GM12878 (cell line): Measurements from ENCODE around the gene YES1. TPM values are rescaled to one million over a fixed set of nuclear protein-coding genes. Genes with fewer than 3 reads are reported as not detected.

Experiments used
- ATAC-seq: fragments of 200-7000 bp; cut with Tn5 transposase; 3 replicates; pipeline ENCODE4 v1.9.1; 2020; ENCODE audit warnings: mild to moderate bottlenecking, moderate library complexity
- BruUV-seq: library from RNA; stranded (reverse); fragments of 400-500 nt; replicated peaks from 2 replicates; lab custom pipeline; 2021; lab: Mats Ljungman, UMichigan
- CTCF ChIA-PET: fragments of 300-600 bp; sonication (Branson Sonifier 250); formaldehyde crosslinking; extraction: SDS; loops from one replicate; lab custom pipeline; 2021; ENCODE audit warnings: inconsistent platforms; lab: Yijun Ruan, JAX
- POLR2A ChIA-PET: fragments of 350-600 bp; formaldehyde crosslinking; extraction: SDS; loops from one replicate; lab custom pipeline; 2021; ENCODE audit warnings: inconsistent platforms; lab: Charles Lee
- RAD21 ChIA-PET: fragments of 300-600 bp; sonication (Branson Sonifier 250); formaldehyde crosslinking; loops from one replicate; lab custom pipeline; 2023; ENCODE audit warnings: antibody characterized with exemption; ENCODE audit not compliant: unreplicated experiment; lab: Charles Lee
- SMC1A ChIA-PET: fragments of 300-600 bp; sonication (Branson Sonifier 250); formaldehyde crosslinking; loops from one replicate; lab custom pipeline; 2023; ENCODE audit not compliant: unreplicated experiment, uncharacterized antibody; lab: Charles Lee
- DNase-seq: peaks from one replicate; pipeline ENCODE4 v3.0.0-alpha.2; 2011; ENCODE audit warnings: low read depth, low spot score
- FAIRE-seq: peaks from 3 replicates; lab custom pipeline; 2011; peaks lifted over from hg19 to GRCh38; lab: Jason Lieb, UNC
- H2AFZ ChIP-seq: 2 replicates; pipeline ENCODE4 v1.6.0; 2011; ENCODE audit warnings: low read depth, low read length, control low read depth; ENCODE audit not compliant: control insufficient read depth
- H3K27ac ChIP-seq: 2 replicates; pipeline ENCODE4 v1.5.1; 2011; ENCODE audit warnings: control low read depth; ENCODE audit not compliant: control insufficient read depth, insufficient read depth
- H3K27me3 ChIP-seq, 2 experiments: replicated peaks in 1 of 2; 2 replicates each; pipeline versions ENCODE4 v1.6.0 to v1.6.1; 2011; ENCODE audit warnings: low read length in 1 of 2; ENCODE audit not compliant: control insufficient read depth in 2 of 2, insufficient read depth in 2 of 2
- H3K36me3 ChIP-seq, 2 experiments: 2 replicates each; pipeline ENCODE4 v1.5.1; 2011; ENCODE audit warnings: low read length in 1 of 2; ENCODE audit not compliant: control insufficient read depth in 2 of 2, insufficient read depth in 2 of 2
- H3K4me1 ChIP-seq: 2 replicates; pipeline ENCODE4 v1.6.1; 2011; ENCODE audit warnings: mild to moderate bottlenecking, low read length, moderate library complexity, mixed read lengths; ENCODE audit not compliant: control insufficient read depth, insufficient read depth
- H3K4me2 ChIP-seq: 2 replicates; pipeline ENCODE4 v1.6.0; 2011; ENCODE audit warnings: control low read depth; ENCODE audit not compliant: control insufficient read depth, insufficient read depth
- H3K4me3 ChIP-seq: fragments of 200-600 bp; sonication (generic); 2 replicates; pipeline ENCODE4 v1.5.1; 2016
- H3K79me2 ChIP-seq: 2 replicates; pipeline ENCODE4 v1.6.0; 2011; ENCODE audit warnings: low read length; ENCODE audit not compliant: control insufficient read depth, insufficient read depth
- H3K9ac ChIP-seq: 2 replicates; pipeline ENCODE4 v1.8.0; 2011; ENCODE audit warnings: low read length, control low read depth, mixed read lengths; ENCODE audit not compliant: control insufficient read depth, insufficient read depth
- H3K9me3 ChIP-seq: replicated peaks from 3 replicates; pipeline ENCODE4 v1.5.1; 2011; ENCODE audit warnings: mild to moderate bottlenecking, low read length; ENCODE audit not compliant: control insufficient read depth, insufficient read depth
- H4K20me1 ChIP-seq: 2 replicates; pipeline ENCODE4 v1.6.0; 2011; ENCODE audit not compliant: control insufficient read depth, insufficient read depth
- JUND ChIP-seq: IDR thresholded peaks from 2 replicates; pipeline ENCODE4 v1.6.1; 2012; ENCODE audit warnings: low read depth, mild to moderate bottlenecking, low read length, improper control_type of control experiment, moderate library complexity
- KDM1A ChIP-seq: fragments of 200-600 bp; sonication (generic); IDR thresholded peaks from 2 replicates; pipeline ENCODE4 v1.6.1; 2016; ENCODE audit warnings: borderline replicate concordance
- MTA2 ChIP-seq: fragments of 450-650 bp; IDR thresholded peaks from 2 replicates; pipeline ENCODE4 v1.6.1; 2016; ENCODE audit warnings: low read depth, mild to moderate bottlenecking, moderate library complexity
- NR2C2 ChIP-seq: IDR thresholded peaks from 2 replicates; pipeline ENCODE4 v1.6.1; 2011; ENCODE audit warnings: borderline replicate concordance, low read depth; ENCODE audit not compliant: control insufficient read depth, insufficient read length
- POLR2A ChIP-seq: IDR thresholded peaks from 2 replicates; pipeline ENCODE4 v1.6.1; 2011; ENCODE audit warnings: low read depth, mild to moderate bottlenecking, low read length
- PRDM15 ChIP-seq: fragments of 450-650 bp; formaldehyde crosslinking; IDR thresholded peaks from 2 replicates; pipeline ENCODE4 v1.4.0; 2020; ENCODE audit warnings: mild to moderate bottlenecking, moderate library complexity
- SMAD1 ChIP-seq: fragments of 450-650 bp; IDR thresholded peaks from 2 replicates; pipeline ENCODE4 v1.6.1; 2018; ENCODE audit warnings: mild to moderate bottlenecking, low read depth; ENCODE audit not compliant: partially characterized antibody
- TCF12 ChIP-seq: IDR thresholded peaks from 2 replicates; pipeline ENCODE4 v1.6.1; 2011; ENCODE audit warnings: low read depth, mild to moderate bottlenecking, low read length
- YBX1 ChIP-seq: fragments of 450-650 bp; IDR thresholded peaks from 2 replicates; pipeline ENCODE4 v1.6.1; 2016; ENCODE audit warnings: antibody characterized with exemption
- WGBS: methylation state at CpG from one replicate; pipeline ENCODE4 v1.1.6; 2016; ENCODE audit warnings: low lambda C conversion rate; ENCODE audit not compliant: insufficient replicate concordance, insufficient coverage; ENCODE audit errors: missing lambda C conversion rate; 5-methylcytosine and 5-hydroxymethylcytosine counted together
- in situ Hi-C: fragments of 300-500 bp; cut with MboI; formaldehyde crosslinking; loops from 9 replicates; pipeline ENCODE4 v1.14.3; 2018; ENCODE audit warnings: mixed read lengths
- intact Hi-C: fragments of 100-400 bp; cut with micrococcal nuclease; formaldehyde crosslinking; loops from one replicate; pipeline ENCODE4 v1.14.2; 2022; ENCODE audit not compliant: unreplicated experiment
- polyA plus RNA-seq, 11 experiments: library from polyadenylated mRNA; depleted of rRNA in 4 of 11; unstranded in 6 of 11; stranded (reverse) in 5 of 11; fragments of >200 nt; fragmentation: Nextera tagmentation in 4 of 11; fragmentation: Illumina TruSeq in 1 of 11; extraction: Ambion mirVana in 4 of 11; extraction: Trizol in 1 of 11; gene quantifications; 1 replicate in 1 of 11; 2 replicates in 10 of 11; pipeline versions ENCODE4 v1.2.1 to v1.2.3, GENCODE V29; 2011 to 2016; ENCODE audit warnings: inconsistent platforms in 2 of 11, missing spikeins in 2 of 11, low read depth in 1 of 11
- total RNA-seq, 4 experiments: library from RNA; depleted of rRNA in 3 of 4; stranded (reverse); fragments of >200 nt in 3 of 4; fragmentation: Illumina TruSeq in 1 of 4; extraction: Trizol in 1 of 4; gene quantifications; 2 replicates each; pipeline versions ENCODE4 v1.2.1 to v1.2.3, GENCODE V29; 2013 to 2021

YES1 gene
- total and polyA plus RNA-seq, 10 of the 15 experiments (the other 5 are each of a cell fraction or from before 2014, with no cell fraction given): 2.3 to 7.9 (median 5.8) TPM

DNA sequence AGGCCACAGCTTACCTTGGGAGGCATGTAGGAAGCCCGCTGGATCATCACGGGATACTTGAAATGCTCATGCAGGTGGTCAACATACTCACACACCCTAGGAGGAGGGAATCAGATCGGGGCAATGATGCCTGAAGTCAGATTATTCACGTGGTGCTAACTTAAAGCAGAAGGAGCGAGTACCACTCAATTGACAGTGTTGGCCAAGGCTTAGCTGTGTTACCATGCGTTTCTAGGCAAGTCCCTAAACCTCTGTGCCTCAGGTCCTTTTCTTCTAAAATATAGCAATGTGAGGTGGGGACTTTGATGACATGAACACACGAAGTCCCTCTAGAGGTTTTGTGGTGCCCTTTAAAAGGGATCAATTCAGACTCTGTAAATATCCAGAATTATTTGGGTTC is 136.7 kb downstream of the YES1 start:
- ChIA-PET POLR2A (interaction anchor here (1.3 kb wide), 1 partner anchor 17 kb away, joined by 4 read pairs; no protein-coding TSS in a partner anchor), RAD21 (no interaction called here), CTCF (interaction anchor here (0.9 to 1.1 kb wide), 2 partner anchors 56 to 157 kb away, joined by 3 read pairs; no protein-coding TSS in a partner anchor), SMC1A (no interaction called here)
- in situ Hi-C loops (no loop called here), intact Hi-C loops (loop anchor here (5.0 kb wide), 1 partner anchor 53 kb away; no protein-coding TSS in a partner anchor)
- Histone ChIP-seq H2AFZ (no peak overlapping the region), H3K4me2 (no peak overlapping the region), H3K9me3 (no peaks in the 10 kb centered on the region), H3K27me3 (no peaks in the 10 kb centered on the region), H3K27ac (no peak overlapping the region), H3K36me3 (peaks cover 9 to 31% of the 10 kb centered on the region in 2 experiments), H3K79me2 (no peaks in the 10 kb centered on the region), H4K20me1 (no peaks in the 10 kb centered on the region), H3K4me1 (no peaks in the 10 kb centered on the region), H3K9ac (no peak overlapping the region), H3K4me3 (no peak overlapping the region)
- no peak for DNase-seq
- no peak for FAIRE-seq
- ATAC-seq: no peak
- BruUV-seq: no TSS peak
- TF ChIP-seq PRDM15 (CRISPR knock-in tag) (no peak), POLR2A (0 out of 2 replicates have a peak, but pooled peaks have one; percentile 35), NR2C2 (no peak), MTA2 (no peak), YBX1 (no peak), TCF12 (no peak), KDM1A (no peak), SMAD1 (no peak), JUND (no peak)
- WGBS: 92% methylated on average over 7 of the region's 7 CpGs
